ENCODE measurements around the gene REXO2. TPM values are rescaled to one million over a fixed set of nuclear protein-coding genes. Genes with fewer than 3 reads are reported as not detected.
A peak's percentile ranks its signal among the peaks of the same experiment; 100 is the strongest.

The REXO2 gene
- total RNA-seq, 2 donors from 2014 or later = 69.8 to 89.9 TPM

DNA sequence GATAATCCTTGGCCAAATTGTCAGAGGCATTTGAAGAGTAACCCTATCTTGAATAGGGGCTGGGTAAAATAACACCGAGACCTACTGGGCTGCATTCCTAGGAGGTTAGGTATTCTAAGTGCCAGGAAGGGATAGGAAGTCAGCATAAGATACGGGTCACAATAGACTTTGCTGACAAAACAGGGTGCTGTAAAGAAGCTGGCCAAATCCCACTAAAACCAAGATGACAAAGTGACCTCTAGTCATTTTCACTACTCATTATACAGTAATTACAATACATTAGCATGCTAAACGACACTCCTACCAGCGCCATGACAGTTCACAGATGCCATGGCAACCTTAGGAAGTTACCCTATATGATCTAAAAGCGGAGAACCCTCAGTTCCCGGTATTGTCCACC, 964 bp upstream of the REXO2 start:
- Mint-ChIP-seq H3K36me3 (ENCODE audit: low read depth) (peaks cover 15% of the 10 kb centered on the region), H3K4me3 (peak overlapping the region; percentile 99), H3K9me3 (peaks cover 11% of the 10 kb centered on the region), H3K27ac (peak overlapping the region; percentile 95), H3K27me3 (ENCODE audit: insufficient read depth) (no peaks in the 10 kb centered on the region), H3K4me1 (peaks cover 42% of the 10 kb centered on the region)
- TF ChIP-seq, protein P1, sequence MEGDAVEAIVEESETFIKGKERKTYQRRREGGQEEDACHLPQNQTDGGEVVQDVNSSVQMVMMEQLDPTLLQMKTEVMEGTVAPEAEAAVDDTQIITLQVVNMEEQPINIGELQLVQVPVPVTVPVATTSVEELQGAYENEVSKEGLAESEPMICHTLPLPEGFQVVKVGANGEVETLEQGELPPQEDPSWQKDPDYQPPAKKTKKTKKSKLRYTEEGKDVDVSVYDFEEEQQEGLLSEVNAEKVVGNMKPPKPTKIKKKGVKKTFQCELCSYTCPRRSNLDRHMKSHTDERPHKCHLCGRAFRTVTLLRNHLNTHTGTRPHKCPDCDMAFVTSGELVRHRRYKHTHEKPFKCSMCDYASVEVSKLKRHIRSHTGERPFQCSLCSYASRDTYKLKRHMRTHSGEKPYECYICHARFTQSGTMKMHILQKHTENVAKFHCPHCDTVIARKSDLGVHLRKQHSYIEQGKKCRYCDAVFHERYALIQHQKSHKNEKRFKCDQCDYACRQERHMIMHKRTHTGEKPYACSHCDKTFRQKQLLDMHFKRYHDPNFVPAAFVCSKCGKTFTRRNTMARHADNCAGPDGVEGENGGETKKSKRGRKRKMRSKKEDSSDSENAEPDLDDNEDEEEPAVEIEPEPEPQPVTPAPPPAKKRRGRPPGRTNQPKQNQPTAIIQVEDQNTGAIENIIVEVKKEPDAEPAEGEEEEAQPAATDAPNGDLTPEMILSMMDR (conservative IDR thresholded peaks at IDR 0.05) = no peak
- peaks cover 3% of the 10 kb centered on the region for H3K36me3 ChIP-seq (ENCODE audit: control insufficient read depth, insufficient read depth, low read length)
- WGBS, 2 experiments (ENCODE audit: insufficient coverage in 1 of 2, insufficient read length in 1 of 2) = 47 to 52% methylated on average over 5 to 6 of the region's 6 CpGs
- peaks cover 16% of the 10 kb centered on the region for H3K9me3 ChIP-seq (ENCODE audit: control insufficient read depth, low read length)
- peak overlapping the region; percentile 95 for H3K4me3 ChIP-seq (ENCODE audit: low read length)
- no peaks in the 10 kb centered on the region for H3K27me3 ChIP-seq (ENCODE audit: control insufficient read depth, insufficient read depth, low read length, poor library complexity, severe bottlenecking)
- peak; percentile 73 for DNase-seq
- H3K4me1 ChIP-seq (ENCODE audit: control insufficient read depth, insufficient read depth, low read length) = peaks cover 4% of the 10 kb centered on the region
- H3K27ac ChIP-seq (ENCODE audit: low read depth, low read length) = no peak overlapping the region
- peak overlapping the region; percentile 81 for H3K9ac ChIP-seq (ENCODE audit: extremely low read depth, low read length, poor library complexity, severe bottlenecking)

DNA sequence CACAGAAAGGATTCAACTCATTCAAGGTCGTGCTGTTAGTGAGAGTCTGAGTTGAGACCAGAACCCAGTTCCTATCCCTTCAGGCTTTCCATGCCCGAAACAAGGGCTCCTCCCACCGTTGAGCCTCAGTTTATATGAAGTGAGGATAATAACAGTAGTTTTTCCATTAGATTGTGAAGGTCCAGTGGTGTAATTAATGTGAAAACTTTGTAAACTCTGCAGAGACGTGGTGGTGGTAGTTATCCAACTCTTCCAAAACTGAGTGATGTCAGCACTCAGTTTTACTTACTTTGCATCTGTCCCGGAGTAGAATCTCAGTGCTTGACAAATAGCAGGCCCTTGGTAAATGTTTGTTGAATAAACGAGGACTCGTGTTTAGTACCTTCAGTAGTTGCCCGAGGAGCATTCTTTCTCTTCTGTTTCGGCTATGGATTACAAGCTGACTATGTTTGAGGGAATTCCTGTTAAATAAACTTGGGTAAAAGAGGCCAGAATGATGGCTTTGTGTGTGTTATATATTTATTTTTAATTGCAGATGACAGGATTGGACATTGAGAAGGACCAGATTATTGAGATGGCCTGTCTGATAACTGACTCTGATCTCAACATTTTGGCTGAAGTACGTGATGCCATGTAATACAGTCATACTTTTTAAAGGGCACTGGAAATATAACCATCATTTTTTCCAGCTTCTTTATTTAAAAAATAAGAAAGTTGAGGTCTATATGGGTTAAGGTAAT, 1.0 kb downstream of the REXO2 start:
- no peak overlapping the region for H3K27ac ChIP-seq (ENCODE audit: low read depth, low read length)
- no peaks in the 10 kb centered on the region for H3K9me3 ChIP-seq (ENCODE audit: control insufficient read depth, low read length)
- H3K27ac Mint-ChIP-seq = peak overlapping the region; percentile 95
- peak overlapping the region; percentile 99 for H3K4me3 Mint-ChIP-seq
- TF ChIP-seq, protein P1 (conservative IDR thresholded peaks at IDR 0.05) = no peak
- no peaks in the 10 kb centered on the region for H3K27me3 ChIP-seq (ENCODE audit: control insufficient read depth, insufficient read depth, low read length, poor library complexity, severe bottlenecking)
- H3K4me1 Mint-ChIP-seq = peaks cover 54% of the 10 kb centered on the region
- WGBS, 2 experiments (ENCODE audit: insufficient coverage in 1 of 2, insufficient read length in 1 of 2) = 11 to 17% methylated on average over 10 of the region's 10 CpGs
- peak overlapping the region; percentile 81 for H3K9ac ChIP-seq (ENCODE audit: extremely low read depth, low read length, poor library complexity, severe bottlenecking)
- H3K36me3 ChIP-seq (ENCODE audit: control insufficient read depth, insufficient read depth, low read length) = peaks cover 19% of the 10 kb centered on the region
- H3K4me3 ChIP-seq (ENCODE audit: low read length) = peak overlapping the region; percentile 95
- peaks cover 18% of the 10 kb centered on the region for H3K36me3 Mint-ChIP-seq (ENCODE audit: low read depth)
- peaks cover 10% of the 10 kb centered on the region for H3K4me1 ChIP-seq (ENCODE audit: control insufficient read depth, insufficient read depth, low read length)
- no peaks in the 10 kb centered on the region for H3K9me3 Mint-ChIP-seq
- no peak for DNase-seq
- no peaks in the 10 kb centered on the region for H3K27me3 Mint-ChIP-seq (ENCODE audit: insufficient read depth)

DNA sequence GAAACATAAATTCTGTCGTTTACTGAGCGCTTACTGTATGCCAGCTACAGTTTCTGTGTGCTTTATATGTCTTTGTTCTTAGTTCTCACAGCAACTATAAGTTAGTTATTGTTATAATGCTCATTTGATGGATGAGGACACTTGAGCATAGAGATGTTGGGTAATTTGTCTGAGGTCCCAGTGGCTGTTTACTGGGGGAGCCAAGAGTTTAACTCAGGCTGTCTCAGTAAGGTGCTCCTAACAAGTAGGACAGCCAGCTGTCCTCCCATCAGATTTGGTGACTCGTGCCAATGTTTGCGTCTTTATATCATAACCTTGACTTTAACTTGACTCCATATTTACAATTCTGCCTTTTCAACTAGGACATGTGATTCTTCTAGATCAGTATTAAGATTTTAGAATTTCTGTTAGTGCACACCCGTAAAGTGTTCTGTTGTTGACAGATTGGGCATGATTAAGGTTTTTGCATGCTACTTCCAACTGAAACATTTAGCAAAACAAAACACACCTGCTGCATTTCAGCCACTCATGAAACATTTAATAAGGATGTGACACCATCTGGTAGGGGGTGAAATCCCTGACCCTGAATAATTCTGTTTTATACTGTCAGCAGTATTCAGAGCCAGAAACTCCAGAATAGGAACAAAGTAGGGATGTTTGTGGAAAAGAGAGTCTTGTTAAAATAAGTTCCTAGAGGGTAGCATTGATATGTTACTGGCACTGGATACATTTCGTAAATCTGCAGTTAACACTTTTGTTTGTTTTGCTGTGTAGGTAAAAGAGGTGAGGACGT, 1.9 kb downstream of the REXO2 start:
- Histone ChIP-seq H3K9me3 (ENCODE audit: control insufficient read depth, low read length) (no peaks in the 10 kb centered on the region), H3K4me1 (ENCODE audit: control insufficient read depth, insufficient read depth, low read length) (peaks cover 10% of the 10 kb centered on the region), H3K4me3 (ENCODE audit: low read length) (peak overlapping the region; percentile 95), H3K36me3 (ENCODE audit: control insufficient read depth, insufficient read depth, low read length) (peaks cover 27% of the 10 kb centered on the region), H3K27me3 (ENCODE audit: control insufficient read depth, insufficient read depth, low read length, poor library complexity, severe bottlenecking) (no peaks in the 10 kb centered on the region), H3K27ac (ENCODE audit: low read depth, low read length) (no peak overlapping the region), H3K9ac (ENCODE audit: extremely low read depth, low read length, poor library complexity, severe bottlenecking) (no peak overlapping the region)
- TF ChIP-seq, protein P1 (conservative IDR thresholded peaks at IDR 0.05) = no peak
- Mint-ChIP-seq H3K36me3 (ENCODE audit: low read depth) (peaks cover 25% of the 10 kb centered on the region), H3K4me3 (peak overlapping the region; percentile 99), H3K27me3 (ENCODE audit: insufficient read depth) (no peaks in the 10 kb centered on the region), H3K9me3 (no peaks in the 10 kb centered on the region), H3K27ac (no peak overlapping the region), H3K4me1 (peaks cover 53% of the 10 kb centered on the region)
- no peak for DNase-seq
- whole genome bisulfite sequencing, 2 experiments (ENCODE audit: insufficient coverage in 1 of 2, insufficient read length in 1 of 2) = 75 to 82% methylated on average over 2 to 7 of the region's 7 CpGs
